ENCODE measurements around the gene UQCR10. TPM values are rescaled to one million over a fixed set of nuclear protein-coding genes. Genes with fewer than 3 reads are reported as not detected.

UQCR10 gene
- total RNA-seq, 1 donor from 2014 or later: 48.7 TPM

DNA sequence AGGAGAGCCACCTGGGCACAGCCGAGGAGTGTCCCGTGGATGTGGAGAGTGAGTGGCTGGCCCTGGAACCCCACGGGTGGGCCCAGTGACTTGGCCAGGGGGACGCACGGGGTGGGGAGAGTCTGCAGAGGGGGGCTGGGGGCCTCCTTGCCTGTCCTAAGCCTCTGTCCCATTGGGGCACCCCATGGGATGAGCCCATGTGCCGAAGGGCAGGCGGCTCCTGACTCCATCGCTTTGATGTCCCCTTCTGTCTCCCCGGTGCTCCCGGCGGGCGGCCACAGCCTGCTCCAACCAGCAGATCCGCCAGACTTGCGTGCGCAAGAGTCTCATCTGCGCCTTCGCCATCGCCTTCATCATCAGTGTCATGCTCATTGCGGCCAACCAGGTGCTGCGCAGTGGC, 38.0 kb upstream of the UQCR10 start:
- H3F3A ChIP-seq (ENCODE audit: low read depth): peaks cover 3% of the 10 kb centered on the region
- TF ChIP-seq CTCF (IDR thresholded peaks at IDR 0.05) (no peak), EZH2phosphoT487 (IDR thresholded peaks at IDR 0.05) (no peak), EZH2 (IDR thresholded peaks at IDR 0.05) (no peak)
- DNase-seq (ENCODE audit: low spot score): no peak
- Mint-ChIP-seq H3K9me3 (no peaks in the 10 kb centered on the region), H3K27ac (no peak overlapping the region), H3K36me3 (peaks cover 2% of the 10 kb centered on the region), H3K4me3 (no peak overlapping the region), H3K4me1 (peaks cover 13% of the 10 kb centered on the region), H3K27me3 (ENCODE audit: insufficient read depth, low read depth) (peaks cover 7% of the 10 kb centered on the region)
- H3K27me3 ChIP-seq: no peaks in the 10 kb centered on the region
- no peak overlapping the region for H3K27ac ChIP-seq
- H3K4me2 ChIP-seq: no peak overlapping the region
- H3K4me1 ChIP-seq: peaks cover 7% of the 10 kb centered on the region
- H3K36me3 ChIP-seq: no peaks in the 10 kb centered on the region
- no peak overlapping the region for H2AFZ ChIP-seq (replicated peaks)
- peaks cover 2% of the 10 kb centered on the region for H4K20me1 ChIP-seq (ENCODE audit: low read depth)
- no peak overlapping the region for H3K4me3 ChIP-seq
- no peaks in the 10 kb centered on the region for H3K79me2 ChIP-seq (ENCODE audit: low read depth)
- no peak overlapping the region for H3K9ac ChIP-seq
- no peaks in the 10 kb centered on the region for H3K9me3 ChIP-seq (ENCODE audit: low read depth)

GRCh38 chr22:29731058-29731850, 35.9 kb upstream of the UQCR10 start:
- Histone ChIP-seq H3K4me1 (peaks cover 20% of the 10 kb centered on the region), H3K27ac (no peak overlapping the region), H3K27me3 (no peaks in the 10 kb centered on the region), H3K4me3 (no peak overlapping the region), H3K79me2 (ENCODE audit: low read depth) (no peaks in the 10 kb centered on the region), H3K9me3 (ENCODE audit: low read depth) (no peaks in the 10 kb centered on the region), H3K4me2 (no peak overlapping the region), H3K36me3 (no peaks in the 10 kb centered on the region), H3K9ac (no peak overlapping the region), H4K20me1 (ENCODE audit: low read depth) (peaks cover 8% of the 10 kb centered on the region), H3F3A (ENCODE audit: low read depth) (peaks cover 3% of the 10 kb centered on the region), H2AFZ (replicated peaks) (no peak overlapping the region)
- Mint-ChIP-seq H3K9me3 (no peaks in the 10 kb centered on the region), H3K27me3 (ENCODE audit: insufficient read depth, low read depth) (peaks cover 2% of the 10 kb centered on the region), H3K4me1 (peaks cover 17% of the 10 kb centered on the region), H3K36me3 (peaks cover 2% of the 10 kb centered on the region), H3K4me3 (no peak overlapping the region), H3K27ac (no peak overlapping the region)
- no peak for DNase-seq (ENCODE audit: low spot score)
- TF ChIP-seq EZH2 (IDR thresholded peaks at IDR 0.05) (no peak), CTCF (IDR thresholded peaks at IDR 0.05) (no peak), EZH2phosphoT487 (IDR thresholded peaks at IDR 0.05) (no peak)

DNA sequence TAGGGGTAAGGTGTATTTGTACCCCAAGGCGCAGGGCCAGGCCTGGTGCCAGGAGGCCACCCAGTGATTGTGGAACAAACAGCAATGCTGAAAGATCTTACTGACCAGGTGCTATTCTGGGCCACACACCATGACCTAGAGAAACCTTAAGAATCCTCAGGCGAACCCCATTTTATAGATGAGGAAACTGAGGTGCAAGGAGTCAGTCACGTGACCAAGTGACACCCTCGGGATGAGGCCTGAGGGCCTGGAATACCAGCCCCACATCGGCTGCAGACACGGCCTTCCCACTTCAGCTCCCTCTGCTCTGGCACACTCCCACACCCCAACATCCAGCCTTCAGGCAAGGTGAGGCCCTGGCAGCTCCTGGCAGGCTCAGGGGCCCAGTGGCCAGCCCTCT, 34.3 kb upstream of the UQCR10 start:
- DNase-seq (ENCODE audit: low spot score): no peak
- no peak for TF ChIP-seq CTCF (IDR thresholded peaks at IDR 0.05)
- TF ChIP-seq EZH2phosphoT487 (IDR thresholded peaks at IDR 0.05): no peak
- no peak for TF ChIP-seq EZH2 (IDR thresholded peaks at IDR 0.05)
- no peak overlapping the region for H3K9ac ChIP-seq
- H3K36me3 ChIP-seq: no peaks in the 10 kb centered on the region
- Mint-ChIP-seq H3K4me3 (no peak overlapping the region), H3K36me3 (peaks cover 2% of the 10 kb centered on the region), H3K4me1 (peaks cover 10% of the 10 kb centered on the region), H3K9me3 (no peaks in the 10 kb centered on the region), H3K27me3 (ENCODE audit: insufficient read depth, low read depth) (peaks cover 2% of the 10 kb centered on the region), H3K27ac (no peak overlapping the region)
- no peak overlapping the region for H2AFZ ChIP-seq (replicated peaks)
- no peaks in the 10 kb centered on the region for H3K79me2 ChIP-seq (ENCODE audit: low read depth)
- H4K20me1 ChIP-seq (ENCODE audit: low read depth): peaks cover 8% of the 10 kb centered on the region
- H3K4me1 ChIP-seq: peaks cover 16% of the 10 kb centered on the region
- no peak overlapping the region for H3K27ac ChIP-seq
- H3K4me3 ChIP-seq: no peak overlapping the region
- H3K27me3 ChIP-seq: no peaks in the 10 kb centered on the region
- no peaks in the 10 kb centered on the region for H3K9me3 ChIP-seq (ENCODE audit: low read depth)
- H3F3A ChIP-seq (ENCODE audit: low read depth): no peaks in the 10 kb centered on the region
- no peak overlapping the region for H3K4me2 ChIP-seq

Data from neural progenitor cell (in vitro differentiated cells).